PFSK-1 (cell line): Measurements from ENCODE around the gene HCFC1.

Experiments used
- FOXP2 ChIP-seq: optimal IDR thresholded peaks from 2 replicates; pipeline ENCODE3; 2011; ENCODE audit warnings: borderline replicate concordance, control low read depth, inconsistent platforms; ENCODE audit not compliant: insufficient read depth; ENCODE audit errors: extremely low read length, extremely low read depth
- POLR2AphosphoS5 ChIP-seq: IDR thresholded peaks from 2 replicates; pipeline ENCODE4 v1.6.1; 2012; ENCODE audit warnings: low read depth, mild to moderate bottlenecking, control low read depth, low read length, moderate library complexity
- SIN3A ChIP-seq: IDR thresholded peaks from 2 replicates; pipeline ENCODE4 v1.6.1; 2012; ENCODE audit warnings: mild to moderate bottlenecking, low read length, moderate library complexity, borderline replicate concordance; ENCODE audit not compliant: insufficient read depth
- TAF1 ChIP-seq: IDR thresholded peaks from 2 replicates; pipeline ENCODE4 v1.6.1; 2012; ENCODE audit warnings: low read length, control low read depth, borderline replicate concordance; ENCODE audit not compliant: insufficient read depth
- TF ChIP-seq, protein P1 (sequence below), 2 experiments: IDR thresholded peaks; 2 replicates each; pipeline versions ENCODE4 v1.6.1 to v1.8.0; 2011 to 2012; ENCODE audit warnings: low read depth in 2 of 2, low read length in 2 of 2, control low read depth in 1 of 2, inconsistent platforms in 1 of 2, mild to moderate bottlenecking in 1 of 2, moderate library complexity in 1 of 2; ENCODE audit not compliant: insufficient read depth in 1 of 2

Gene HCFC1

DNA sequence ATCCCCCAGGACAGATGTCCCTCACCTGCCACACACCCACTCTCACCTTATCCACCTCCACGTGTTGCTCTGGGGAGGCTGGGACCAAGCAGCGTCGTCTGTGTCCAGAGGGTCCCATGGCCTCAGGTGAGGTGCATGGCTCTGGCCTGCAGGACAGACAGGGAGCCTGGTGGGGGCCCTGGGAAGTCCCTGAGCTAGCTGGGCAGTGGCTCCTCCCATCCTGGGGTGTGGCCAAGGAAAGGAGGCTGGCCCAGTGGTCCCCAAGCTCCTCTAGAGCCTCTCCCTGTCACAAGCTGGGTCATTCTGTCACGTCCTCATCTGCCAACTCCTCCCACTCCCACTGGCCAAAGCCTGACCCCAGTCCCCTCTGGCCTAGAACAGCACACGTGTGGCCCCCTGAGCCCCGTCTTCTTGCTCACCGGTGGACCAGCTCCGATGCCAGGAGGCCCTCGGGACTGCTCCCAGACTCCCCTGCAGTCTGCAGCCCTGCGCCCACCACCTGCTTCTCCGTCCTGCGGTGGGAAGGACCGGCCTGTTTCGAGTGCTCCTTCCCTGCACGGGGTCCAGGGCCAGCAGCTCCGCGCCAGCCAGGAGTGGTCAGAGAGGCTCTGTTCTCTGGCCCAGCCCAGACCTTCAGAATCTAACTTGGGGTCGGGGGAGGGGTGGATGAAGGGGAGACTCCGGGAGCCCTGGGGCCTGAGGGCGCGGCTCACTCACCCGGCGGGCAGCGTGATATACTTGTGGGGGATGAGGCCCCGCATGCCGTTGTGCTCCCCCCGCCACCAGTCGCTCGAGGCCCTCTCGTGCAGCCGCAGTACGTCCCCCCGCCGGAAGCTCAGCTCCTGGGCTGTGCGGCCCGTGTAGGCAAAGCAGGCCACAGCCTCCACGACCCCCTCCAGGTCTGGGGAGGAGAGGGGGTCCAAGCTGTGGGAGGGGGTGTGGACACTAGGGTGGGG lies 62.3 kb downstream of the HCFC1 start:
- TF ChIP-seq SIN3A (no peak), POLR2AphosphoS5 (no peak), TAF1 (no peak), FOXP2 (no peak)
- TF ChIP-seq, protein P1, sequence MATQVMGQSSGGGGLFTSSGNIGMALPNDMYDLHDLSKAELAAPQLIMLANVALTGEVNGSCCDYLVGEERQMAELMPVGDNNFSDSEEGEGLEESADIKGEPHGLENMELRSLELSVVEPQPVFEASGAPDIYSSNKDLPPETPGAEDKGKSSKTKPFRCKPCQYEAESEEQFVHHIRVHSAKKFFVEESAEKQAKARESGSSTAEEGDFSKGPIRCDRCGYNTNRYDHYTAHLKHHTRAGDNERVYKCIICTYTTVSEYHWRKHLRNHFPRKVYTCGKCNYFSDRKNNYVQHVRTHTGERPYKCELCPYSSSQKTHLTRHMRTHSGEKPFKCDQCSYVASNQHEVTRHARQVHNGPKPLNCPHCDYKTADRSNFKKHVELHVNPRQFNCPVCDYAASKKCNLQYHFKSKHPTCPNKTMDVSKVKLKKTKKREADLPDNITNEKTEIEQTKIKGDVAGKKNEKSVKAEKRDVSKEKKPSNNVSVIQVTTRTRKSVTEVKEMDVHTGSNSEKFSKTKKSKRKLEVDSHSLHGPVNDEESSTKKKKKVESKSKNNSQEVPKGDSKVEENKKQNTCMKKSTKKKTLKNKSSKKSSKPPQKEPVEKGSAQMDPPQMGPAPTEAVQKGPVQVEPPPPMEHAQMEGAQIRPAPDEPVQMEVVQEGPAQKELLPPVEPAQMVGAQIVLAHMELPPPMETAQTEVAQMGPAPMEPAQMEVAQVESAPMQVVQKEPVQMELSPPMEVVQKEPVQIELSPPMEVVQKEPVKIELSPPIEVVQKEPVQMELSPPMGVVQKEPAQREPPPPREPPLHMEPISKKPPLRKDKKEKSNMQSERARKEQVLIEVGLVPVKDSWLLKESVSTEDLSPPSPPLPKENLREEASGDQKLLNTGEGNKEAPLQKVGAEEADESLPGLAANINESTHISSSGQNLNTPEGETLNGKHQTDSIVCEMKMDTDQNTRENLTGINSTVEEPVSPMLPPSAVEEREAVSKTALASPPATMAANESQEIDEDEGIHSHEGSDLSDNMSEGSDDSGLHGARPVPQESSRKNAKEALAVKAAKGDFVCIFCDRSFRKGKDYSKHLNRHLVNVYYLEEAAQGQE (IDR thresholded peaks at IDR 0.05; ENCODE audit: insufficient read depth in 1 of 2, low read depth in 2 of 2, low read length in 2 of 2), result no peak

DNA sequence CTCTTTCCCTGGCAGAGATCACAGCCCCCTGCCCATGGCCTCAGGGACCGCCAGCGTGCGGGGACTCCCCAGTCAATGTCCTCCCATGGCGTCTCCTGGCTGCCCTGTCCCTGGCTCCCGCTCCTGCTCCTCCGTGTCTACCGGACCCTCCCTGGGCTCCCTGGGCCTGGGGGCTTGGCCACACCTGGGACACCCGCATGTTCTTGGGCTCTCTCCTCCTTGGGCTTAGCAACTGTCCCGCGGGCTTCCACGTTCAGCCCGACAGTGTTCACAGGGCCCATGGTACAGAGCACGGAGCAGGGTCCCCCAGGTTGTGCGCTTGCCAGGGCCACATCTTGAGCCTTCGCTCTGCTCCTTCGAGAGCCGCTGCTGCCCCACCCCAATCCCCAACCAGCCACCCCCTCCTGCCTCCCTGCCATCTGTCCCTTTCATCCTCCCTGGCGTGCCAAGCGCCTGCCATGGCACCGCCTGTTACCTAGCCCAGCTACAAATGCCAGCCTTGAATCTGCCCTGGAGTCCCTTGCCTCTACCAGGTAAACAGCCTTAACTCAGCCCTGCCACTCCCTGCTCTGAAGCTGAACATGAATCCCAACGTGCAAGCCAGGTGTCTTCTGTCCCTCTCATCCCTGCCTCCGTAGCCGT lies 63.3 kb downstream of the HCFC1 start:
- no peak for TF ChIP-seq FOXP2
- no peak for TF ChIP-seq SIN3A
- no peak for TF ChIP-seq TAF1
- TF ChIP-seq, protein P1 (IDR thresholded peaks at IDR 0.05; ENCODE audit: insufficient read depth in 1 of 2, low read depth in 2 of 2, low read length in 2 of 2), result no peak

DNA sequence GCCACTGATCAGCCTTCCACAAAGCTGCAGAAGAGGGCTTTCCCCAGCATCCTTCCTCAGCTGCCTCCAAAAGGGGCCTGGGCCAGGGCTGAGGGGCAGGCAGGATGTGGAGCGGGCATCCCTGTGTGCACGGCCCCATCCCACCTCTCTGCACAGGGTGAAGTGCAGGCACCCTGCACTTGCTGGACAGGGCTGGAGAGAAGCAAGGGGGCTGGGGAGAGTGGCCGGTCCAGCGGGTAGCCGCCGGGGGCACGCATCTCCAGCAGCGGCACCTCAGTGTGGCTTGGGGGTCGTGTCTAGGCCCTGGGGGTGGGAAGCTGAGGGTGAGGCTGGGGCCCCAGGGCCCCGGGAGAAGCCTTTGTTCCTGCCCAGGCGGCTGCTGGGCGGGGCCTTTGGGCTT lies 64.2 kb downstream of the HCFC1 start:
- TF ChIP-seq POLR2AphosphoS5, result no peak
- TF ChIP-seq, protein P1 (IDR thresholded peaks at IDR 0.05; ENCODE audit: insufficient read depth in 1 of 2, low read depth in 2 of 2, low read length in 2 of 2), result no peak
- no peak for TF ChIP-seq FOXP2
- no peak for TF ChIP-seq TAF1
- TF ChIP-seq SIN3A, result no peak

DNA sequence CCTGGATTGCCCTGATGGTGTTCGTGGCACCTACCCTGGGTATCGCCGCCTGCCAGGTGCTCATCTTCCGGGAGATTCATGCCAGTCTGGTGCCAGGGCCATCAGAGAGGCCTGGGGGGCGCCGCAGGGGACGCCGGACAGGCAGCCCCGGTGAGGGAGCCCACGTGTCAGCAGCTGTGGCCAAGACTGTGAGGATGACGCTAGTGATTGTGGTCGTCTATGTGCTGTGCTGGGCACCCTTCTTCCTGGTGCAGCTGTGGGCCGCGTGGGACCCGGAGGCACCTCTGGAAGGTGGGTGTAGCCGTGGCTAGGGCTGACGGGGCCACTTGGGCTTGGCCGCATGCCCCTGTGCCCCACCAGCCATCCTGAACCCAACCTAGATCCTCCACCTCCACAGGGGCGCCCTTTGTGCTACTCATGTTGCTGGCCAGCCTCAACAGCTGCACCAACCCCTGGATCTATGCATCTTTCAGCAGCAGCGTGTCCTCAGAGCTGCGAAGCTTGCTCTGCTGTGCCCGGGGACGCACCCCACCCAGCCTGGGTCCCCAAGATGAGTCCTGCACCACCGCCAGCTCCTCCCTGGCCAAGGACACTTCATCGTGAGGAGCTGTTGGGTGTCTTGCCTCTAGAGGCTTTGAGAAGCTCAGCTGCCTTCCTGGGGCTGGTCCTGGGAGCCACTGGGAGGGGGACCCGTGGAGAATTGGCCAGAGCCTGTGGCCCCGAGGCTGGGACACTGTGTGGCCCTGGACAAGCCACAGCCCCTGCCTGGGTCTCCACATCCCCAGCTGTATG lies 65.3 kb downstream of the HCFC1 start:
- TF ChIP-seq TAF1, result no peak

DNA sequence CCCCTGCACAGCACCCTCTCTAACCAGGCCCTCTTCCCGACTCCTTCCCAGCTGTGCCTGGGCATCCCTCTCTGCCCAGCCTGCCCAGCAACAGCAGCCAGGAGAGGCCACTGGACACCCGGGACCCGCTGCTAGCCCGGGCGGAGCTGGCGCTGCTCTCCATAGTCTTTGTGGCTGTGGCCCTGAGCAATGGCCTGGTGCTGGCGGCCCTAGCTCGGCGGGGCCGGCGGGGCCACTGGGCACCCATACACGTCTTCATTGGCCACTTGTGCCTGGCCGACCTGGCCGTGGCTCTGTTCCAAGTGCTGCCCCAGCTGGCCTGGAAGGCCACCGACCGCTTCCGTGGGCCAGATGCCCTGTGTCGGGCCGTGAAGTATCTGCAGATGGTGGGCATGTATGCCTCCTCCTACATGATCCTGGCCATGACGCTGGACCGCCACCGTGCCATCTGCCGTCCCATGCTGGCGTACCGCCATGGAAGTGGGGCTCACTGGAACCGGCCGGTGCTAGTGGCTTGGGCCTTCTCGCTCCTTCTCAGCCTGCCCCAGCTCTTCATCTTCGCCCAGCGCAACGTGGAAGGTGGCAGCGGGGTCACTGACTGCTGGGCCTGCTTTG lies 66.0 kb downstream of the HCFC1 start:
- TF ChIP-seq, protein P1 (IDR thresholded peaks at IDR 0.05; ENCODE audit: insufficient read depth in 1 of 2, low read depth in 2 of 2, low read length in 2 of 2), result no peak
- no peak for TF ChIP-seq POLR2AphosphoS5
- TF ChIP-seq TAF1, result no peak
- no peak for TF ChIP-seq FOXP2
- no peak for TF ChIP-seq SIN3A
